Lung (tissue), 12 donors: ENCODE measurements around the gene DUSP16. TPM values are rescaled to one million over a fixed set of nuclear protein-coding genes. Genes with fewer than 3 reads are reported as not detected.

Experiments
- ATAC-seq: fragments of 200-7000 bp; cut with Tn5 transposase; one replicate; pipeline ENCODE4 v1.9.1; 2020; ENCODE audit warnings: moderate number of reproducible peaks; ENCODE audit not compliant: insufficient read depth, low FRiP score
- DNase-seq, 3 donors: peaks; one replicate each; pipeline ENCODE4 v3.0.0-alpha.2; 2013 to 2017
- H3K27ac ChIP-seq, 2 donors: one replicate each; pipeline ENCODE4 v1.5.1; 2013; ENCODE audit warnings: mild to moderate bottlenecking in 2 of 2, moderate library complexity in 2 of 2, control low read depth in 1 of 2, inconsistent platforms in 1 of 2, low read depth in 1 of 2, low read length in 1 of 2
- H3K27me3 ChIP-seq, 3 donors: one replicate each; pipeline ENCODE4 v1.5.1; 2013; ENCODE audit warnings: low read length in 2 of 3; ENCODE audit not compliant: control insufficient read depth in 3 of 3, insufficient read depth in 3 of 3
- H3K36me3 ChIP-seq, 4 donors: one replicate each; pipeline ENCODE4 v1.5.1; 2013; ENCODE audit warnings: low read length in 4 of 4, mild to moderate bottlenecking in 1 of 4, moderate library complexity in 1 of 4; ENCODE audit not compliant: control insufficient read depth in 4 of 4, insufficient read depth in 4 of 4
- H3K4me1 ChIP-seq, 5 donors: one replicate each; pipeline ENCODE4 v1.5.1; 2013; ENCODE audit warnings: low read length in 5 of 5, mild to moderate bottlenecking in 2 of 5, moderate library complexity in 1 of 5; ENCODE audit not compliant: control insufficient read depth in 5 of 5, insufficient read depth in 5 of 5
- H3K4me3 ChIP-seq: one replicate; pipeline ENCODE4 v1.5.1; 2013; ENCODE audit warnings: mild to moderate bottlenecking, control low read depth, moderate library complexity
- H3K9ac ChIP-seq, 2 donors: one replicate each; pipeline ENCODE4 v1.5.1; 2013; ENCODE audit warnings: low read length in 2 of 2, control low read depth in 1 of 2; ENCODE audit not compliant: insufficient read depth in 1 of 2
- H3K9me3 ChIP-seq, 4 donors: one replicate each; pipeline ENCODE4 v1.5.1; 2013; ENCODE audit warnings: low read length in 3 of 4, mild to moderate bottlenecking in 1 of 4, moderate library complexity in 1 of 4; ENCODE audit not compliant: control insufficient read depth in 4 of 4, insufficient read depth in 3 of 4
- WGBS, 2 donors: extraction: QIAGEN DNeasy Blood & Tissue Kit; methylation state at CpG; one replicate each; pipeline ENCODE4 v1.1.7; 2013; 5-methylcytosine and 5-hydroxymethylcytosine counted together
- polyA plus RNA-seq, 2 donors: library from polyadenylated mRNA; stranded (reverse); fragments of 200-250 nt; gene quantifications; one replicate each; pipeline ENCODE4 v1.2.1, GENCODE V29; 2013
- total RNA-seq, 2 donors: library from RNA; depleted of rRNA in 1 of 2; stranded (reverse); fragments of >200 nt in 1 of 2; gene quantifications; one replicate each; pipeline ENCODE4 v1.2.1, GENCODE V29; 2014 to 2021
- TF ChIP-seq, protein P1 (sequence below): IDR thresholded peaks from 2 replicates; pipeline ENCODE4 v1.5.1; 2012; ENCODE audit warnings: mild to moderate bottlenecking; ENCODE audit errors: control extremely low read depth, extremely low read depth
- donor health status: control.
- donor health status: control.
- donor health status: Bipolar disorder and iron deficiency.
- donor health status: healthy.
- donor health status: DM: yes; HTN: yes; CAD: no.

The DUSP16 gene
- total and polyA plus RNA-seq, 4 donors, result 11.1 to 40.0 (median 25.8) TPM

DNA sequence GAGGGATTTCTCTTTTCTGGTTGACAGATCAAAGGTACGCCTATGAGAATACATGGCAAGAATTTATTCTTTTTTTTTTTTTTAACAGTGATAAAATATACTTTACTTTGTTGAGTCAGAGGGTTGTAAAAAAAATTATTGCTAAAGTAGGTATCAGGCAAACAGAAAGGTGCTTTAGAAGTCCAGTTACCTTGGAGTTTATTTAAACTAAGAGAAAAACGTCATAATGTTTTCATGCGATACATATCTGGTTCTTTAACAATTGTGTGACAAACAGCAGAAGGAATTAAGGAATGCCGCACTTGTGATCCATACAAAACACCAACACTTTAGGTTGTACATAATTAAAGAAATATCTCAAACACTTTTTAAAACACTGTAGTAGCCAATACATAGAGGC, 111.6 kb downstream of the DUSP16 start:
- Histone ChIP-seq H3K36me3 (no peaks in the 10 kb centered on the region), H3K27me3 (no peaks in the 10 kb centered on the region), H3K9me3 (no peaks in the 10 kb centered on the region), H3K27ac (no peak overlapping the region), H3K9ac (no peak overlapping the region), H3K4me3 (no peak overlapping the region), H3K4me1 (peaks cover 0 to 34% (median 7%) of the 10 kb centered on the region in 5 donors)
- DNase-seq, result no peak
- WGBS, 2 donors, result 72 to 87% methylated on average over 4 of the region's 4 CpGs
- TF ChIP-seq, protein P1, sequence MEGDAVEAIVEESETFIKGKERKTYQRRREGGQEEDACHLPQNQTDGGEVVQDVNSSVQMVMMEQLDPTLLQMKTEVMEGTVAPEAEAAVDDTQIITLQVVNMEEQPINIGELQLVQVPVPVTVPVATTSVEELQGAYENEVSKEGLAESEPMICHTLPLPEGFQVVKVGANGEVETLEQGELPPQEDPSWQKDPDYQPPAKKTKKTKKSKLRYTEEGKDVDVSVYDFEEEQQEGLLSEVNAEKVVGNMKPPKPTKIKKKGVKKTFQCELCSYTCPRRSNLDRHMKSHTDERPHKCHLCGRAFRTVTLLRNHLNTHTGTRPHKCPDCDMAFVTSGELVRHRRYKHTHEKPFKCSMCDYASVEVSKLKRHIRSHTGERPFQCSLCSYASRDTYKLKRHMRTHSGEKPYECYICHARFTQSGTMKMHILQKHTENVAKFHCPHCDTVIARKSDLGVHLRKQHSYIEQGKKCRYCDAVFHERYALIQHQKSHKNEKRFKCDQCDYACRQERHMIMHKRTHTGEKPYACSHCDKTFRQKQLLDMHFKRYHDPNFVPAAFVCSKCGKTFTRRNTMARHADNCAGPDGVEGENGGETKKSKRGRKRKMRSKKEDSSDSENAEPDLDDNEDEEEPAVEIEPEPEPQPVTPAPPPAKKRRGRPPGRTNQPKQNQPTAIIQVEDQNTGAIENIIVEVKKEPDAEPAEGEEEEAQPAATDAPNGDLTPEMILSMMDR, result no peak
- peak; percentile 50 for ATAC-seq

- no peak for ATAC-seq
These were observed 112.6 kb downstream of the DUSP16 start for GRCh38 chr12:12450043-12450471.

GRCh38 chr12:12449533-12450025, 113.1 kb downstream of the DUSP16 start:
- H3K9ac ChIP-seq, result peak overlapping the region in 1 of 2 donors; percentile 14
- peak overlapping the region in 1 of 2 donors; percentile 13 for H3K27ac ChIP-seq
- H3K4me1 ChIP-seq, result peaks cover 0 to 42% (median 7%) of the 10 kb centered on the region in 5 donors
- peak; percentile 31 to 80 (median 67) for DNase-seq
- H3K36me3 ChIP-seq, result no peaks in the 10 kb centered on the region
- peak; percentile 74 for ATAC-seq
- no peak overlapping the region for H3K4me3 ChIP-seq
- 24 to 34% methylated on average over 13 of the region's 13 CpGs for WGBS, 2 donors
- no peaks in the 10 kb centered on the region for H3K9me3 ChIP-seq
- TF ChIP-seq, protein P1, result no peak
- no peaks in the 10 kb centered on the region for H3K27me3 ChIP-seq

More at GRCh38 chr12:12450043-12450471, 112.6 kb downstream of the DUSP16 start:
- WGBS, 2 donors, result 57 to 74% methylated on average over 2 of the region's 2 CpGs
- no peak overlapping the region for H3K4me3 ChIP-seq
- peaks cover 0 to 37% (median 7%) of the 10 kb centered on the region in 5 donors for H3K4me1 ChIP-seq
- H3K9ac ChIP-seq, result peak overlapping the region in 1 of 2 donors; percentile 14
- peak overlapping the region in 1 of 2 donors; percentile 95 for H3K27ac ChIP-seq
- no peaks in the 10 kb centered on the region for H3K36me3 ChIP-seq
- H3K27me3 ChIP-seq, result no peaks in the 10 kb centered on the region
- H3K9me3 ChIP-seq, result no peaks in the 10 kb centered on the region
- TF ChIP-seq, protein P1, result no peak
- peak in 2 of 3 donors; percentile 51 to 64 for DNase-seq

DNA sequence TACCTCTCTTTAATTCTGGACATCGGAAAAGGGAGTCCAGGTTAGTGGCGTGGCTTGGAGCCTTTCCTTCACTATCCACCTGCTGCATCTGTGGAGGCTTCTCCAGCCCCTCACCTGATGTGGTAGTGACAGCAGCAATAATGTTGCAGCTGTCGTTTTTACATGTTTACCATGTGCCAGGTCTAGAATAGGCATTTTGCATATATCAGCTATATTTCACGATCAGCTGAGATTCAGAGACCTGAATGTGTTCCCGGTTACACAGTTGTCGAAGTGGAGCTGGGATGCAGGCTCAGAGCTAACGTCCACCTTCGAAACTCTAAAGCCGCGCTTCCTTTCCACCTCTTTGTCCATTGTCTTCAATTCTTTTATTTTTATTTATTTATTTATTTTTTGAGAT, 114.8 kb downstream of the DUSP16 start:
- H3K4me3 ChIP-seq, result no peak overlapping the region
- H3K27me3 ChIP-seq, result no peaks in the 10 kb centered on the region
- no peaks in the 10 kb centered on the region for H3K9me3 ChIP-seq
- TF ChIP-seq, protein P1, result no peak
- 96 to 97% methylated on average over 10 of the region's 10 CpGs for WGBS, 2 donors
- no peak overlapping the region for H3K9ac ChIP-seq
- ATAC-seq (no peak), DNase-seq (no peak)
- H3K27ac ChIP-seq, result peak overlapping the region in 1 of 2 donors; percentile 24
- H3K36me3 ChIP-seq, result no peaks in the 10 kb centered on the region
- H3K4me1 ChIP-seq, result peaks cover 10 to 59% (median 13%) of the 10 kb centered on the region in 5 donors
